ENCODE data around the gene GRIK1.

- TF ChIP-seq POLR2A (IDR thresholded peaks at IDR 0.05) = no peak
- TF ChIP-seq, protein P1, sequence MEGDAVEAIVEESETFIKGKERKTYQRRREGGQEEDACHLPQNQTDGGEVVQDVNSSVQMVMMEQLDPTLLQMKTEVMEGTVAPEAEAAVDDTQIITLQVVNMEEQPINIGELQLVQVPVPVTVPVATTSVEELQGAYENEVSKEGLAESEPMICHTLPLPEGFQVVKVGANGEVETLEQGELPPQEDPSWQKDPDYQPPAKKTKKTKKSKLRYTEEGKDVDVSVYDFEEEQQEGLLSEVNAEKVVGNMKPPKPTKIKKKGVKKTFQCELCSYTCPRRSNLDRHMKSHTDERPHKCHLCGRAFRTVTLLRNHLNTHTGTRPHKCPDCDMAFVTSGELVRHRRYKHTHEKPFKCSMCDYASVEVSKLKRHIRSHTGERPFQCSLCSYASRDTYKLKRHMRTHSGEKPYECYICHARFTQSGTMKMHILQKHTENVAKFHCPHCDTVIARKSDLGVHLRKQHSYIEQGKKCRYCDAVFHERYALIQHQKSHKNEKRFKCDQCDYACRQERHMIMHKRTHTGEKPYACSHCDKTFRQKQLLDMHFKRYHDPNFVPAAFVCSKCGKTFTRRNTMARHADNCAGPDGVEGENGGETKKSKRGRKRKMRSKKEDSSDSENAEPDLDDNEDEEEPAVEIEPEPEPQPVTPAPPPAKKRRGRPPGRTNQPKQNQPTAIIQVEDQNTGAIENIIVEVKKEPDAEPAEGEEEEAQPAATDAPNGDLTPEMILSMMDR (IDR thresholded peaks at IDR 0.05) = no peak
Observed at GRCh38 chr21:29650523-29651022, 289.2 kb downstream of the GRIK1 start.

Measured in Peyer's patch (tissue), 4 donors.